Breast epithelium (tissue), 4 donors: ENCODE data around the gene PDZD8. TPM values are rescaled to one million over a fixed set of nuclear protein-coding genes. Genes with fewer than 3 reads are reported as not detected.

Source experiments
- DNase-seq, 2 donors: peaks; one replicate each; pipeline ENCODE4 v3.0.0-alpha.2; 2019; ENCODE audit warnings: low spot score in 2 of 2
- H3K27ac ChIP-seq, 2 donors: fragments of 200-600 bp; sonication (generic) in 1 of 2; one replicate each; pipeline ENCODE4 v1.5.1; 2016 to 2019; ENCODE audit warnings: mild to moderate bottlenecking in 1 of 2
- H3K27me3 ChIP-seq, 2 donors: fragments of 200-600 bp; sonication (generic) in 1 of 2; one replicate each; pipeline versions ENCODE4 v1.5.1 to v1.6.0; 2017 to 2019; ENCODE audit warnings: control low read depth in 1 of 2, mild to moderate bottlenecking in 1 of 2
- H3K36me3 ChIP-seq: fragments of 200-600 bp; one replicate; pipeline ENCODE4 v1.5.1; 2019
- H3K4me1 ChIP-seq, 2 donors: fragments of 200-600 bp; sonication (generic); one replicate each; pipeline ENCODE4 v1.5.1; 2016 to 2019; ENCODE audit warnings: control low read depth in 1 of 2
- H3K4me3 ChIP-seq, 3 donors: fragments of 200-600 bp; sonication (generic); 1 replicate in 2 of 3; 2 replicates in 1 of 3; pipeline ENCODE4 v1.5.1; 2016 to 2019; ENCODE audit warnings: mild to moderate bottlenecking in 3 of 3, moderate library complexity in 2 of 3
- H3K9me3 ChIP-seq, 2 donors: fragments of 200-600 bp; sonication (generic) in 1 of 2; one replicate each; pipeline ENCODE4 v1.5.1; 2016 to 2019; ENCODE audit warnings: control low read depth in 1 of 2
- CTCF ChIP-seq, 3 donors: fragments of 450-650 bp; IDR thresholded peaks; one replicate each; pipeline ENCODE4 v1.5.1; 2016 to 2017; ENCODE audit warnings: antibody characterized with exemption in 3 of 3, mild to moderate bottlenecking in 3 of 3, moderate library complexity in 3 of 3
- POLR2A ChIP-seq: fragments of 450-650 bp; IDR thresholded peaks from one replicate; pipeline ENCODE4 v1.6.1; 2016; ENCODE audit warnings: antibody characterized with exemption, mild to moderate bottlenecking, moderate library complexity
- POLR2AphosphoS5 ChIP-seq, 3 donors: sonication (generic); formaldehyde crosslinking; IDR thresholded peaks; one replicate each; pipeline ENCODE4 v1.6.1; 2017; ENCODE audit warnings: antibody characterized with exemption in 3 of 3
- intact Hi-C: fragments of 100-400 bp; cut with DNase I; formaldehyde crosslinking; loops from one replicate; pipeline ENCODE4 v1.15.1; 2023; ENCODE audit warnings: low total_unique reads
- total RNA-seq, 3 donors: library from RNA; depleted of rRNA; stranded (reverse); fragments of >200 nt; gene quantifications; one replicate each; pipeline ENCODE4 v1.1.0, GENCODE V29; 2016

The PDZD8 gene
- total RNA-seq, 3 donors from 2014 or later: 27.5 to 51.2 (median 27.9) TPM

GRCh38 chr10:117264782-117265181 lies 110.5 kb downstream of the PDZD8 start:
- intact Hi-C loops: no loop called here
- TF ChIP-seq CTCF (IDR thresholded peaks at IDR 0.05) (no peak), POLR2AphosphoS5 (IDR thresholded peaks at IDR 0.05) (no peak), POLR2A (no peak)

GRCh38 chr10:117262903-117263293 lies 112.3 kb downstream of the PDZD8 start:
- peaks cover 0 to 31% of the 10 kb centered on the region in 2 donors for H3K27me3 ChIP-seq
- no peak overlapping the region for H3K4me3 ChIP-seq
- H3K4me1 ChIP-seq: no peaks in the 10 kb centered on the region
- H3K36me3 ChIP-seq: no peaks in the 10 kb centered on the region
- no peaks in the 10 kb centered on the region for H3K9me3 ChIP-seq
- intact Hi-C loops: loop anchor here (1.0 kb wide), 1 partner anchor 35 kb away; no protein-coding TSS in a partner anchor
- no peak overlapping the region for H3K27ac ChIP-seq
- TF ChIP-seq CTCF (IDR thresholded peaks at IDR 0.05) (no peak), POLR2A (no peak), POLR2AphosphoS5 (IDR thresholded peaks at IDR 0.05) (no peak)
- DNase-seq: no peak

More at GRCh38 chr10:117264782-117265181, 110.5 kb downstream of the PDZD8 start:
- no peaks in the 10 kb centered on the region for H3K36me3 ChIP-seq
- DNase-seq: no peak
- no peaks in the 10 kb centered on the region for H3K9me3 ChIP-seq
- no peak overlapping the region for H3K27ac ChIP-seq
- no peak overlapping the region for H3K4me3 ChIP-seq
- peaks cover 0 to 28% of the 10 kb centered on the region in 2 donors for H3K27me3 ChIP-seq
- no peaks in the 10 kb centered on the region for H3K4me1 ChIP-seq

- intact Hi-C loops: loop anchor here (1.0 kb wide), 1 partner anchor 34 kb away; no protein-coding TSS in a partner anchor
- Histone ChIP-seq H3K36me3 (no peaks in the 10 kb centered on the region), H3K27me3 (peaks cover 0 to 31% of the 10 kb centered on the region in 2 donors), H3K9me3 (no peaks in the 10 kb centered on the region), H3K27ac (no peak overlapping the region), H3K4me1 (no peaks in the 10 kb centered on the region), H3K4me3 (no peak overlapping the region)
- TF ChIP-seq CTCF (IDR thresholded peaks at IDR 0.05) (no peak), POLR2A (no peak)
- DNase-seq: no peak
These were observed 112.8 kb downstream of the PDZD8 start for GRCh38 chr10:117262291-117262902.

GRCh38 chr10:117261501-117261900 lies 113.7 kb downstream of the PDZD8 start:
- Histone ChIP-seq H3K4me3 (no peak overlapping the region), H3K4me1 (no peaks in the 10 kb centered on the region), H3K36me3 (no peaks in the 10 kb centered on the region), H3K27me3 (peaks cover 0 to 37% of the 10 kb centered on the region in 2 donors), H3K27ac (no peak overlapping the region), H3K9me3 (no peaks in the 10 kb centered on the region)
- intact Hi-C loops: no loop called here
- no peak for TF ChIP-seq POLR2AphosphoS5 (IDR thresholded peaks at IDR 0.05)
- TF ChIP-seq POLR2A: no peak
- TF ChIP-seq CTCF (IDR thresholded peaks at IDR 0.05): no peak
- DNase-seq: no peak

- Histone ChIP-seq H3K27ac (no peak overlapping the region), H3K4me1 (no peaks in the 10 kb centered on the region), H3K9me3 (no peaks in the 10 kb centered on the region), H3K4me3 (no peak overlapping the region), H3K36me3 (no peaks in the 10 kb centered on the region), H3K27me3 (peaks cover 0 to 40% of the 10 kb centered on the region in 2 donors)
- TF ChIP-seq POLR2A: no peak
- no peak for TF ChIP-seq CTCF (IDR thresholded peaks at IDR 0.05)
- no peak for TF ChIP-seq POLR2AphosphoS5 (IDR thresholded peaks at IDR 0.05)
- DNase-seq: no peak
- intact Hi-C loops: no loop called here
These were observed 115.2 kb downstream of the PDZD8 start for GRCh38 chr10:117260084-117260483.
